ENCODE data around the gene HPCAL1. TPM values are rescaled to one million over a fixed set of nuclear protein-coding genes. Genes with fewer than 3 reads are reported as not detected.

HPCAL1 gene
- total and polyA plus RNA-seq, 2 donors (not counting 1 experiment from before 2014, with no cell fraction given): 60.3 to 65.1 TPM

DNA sequence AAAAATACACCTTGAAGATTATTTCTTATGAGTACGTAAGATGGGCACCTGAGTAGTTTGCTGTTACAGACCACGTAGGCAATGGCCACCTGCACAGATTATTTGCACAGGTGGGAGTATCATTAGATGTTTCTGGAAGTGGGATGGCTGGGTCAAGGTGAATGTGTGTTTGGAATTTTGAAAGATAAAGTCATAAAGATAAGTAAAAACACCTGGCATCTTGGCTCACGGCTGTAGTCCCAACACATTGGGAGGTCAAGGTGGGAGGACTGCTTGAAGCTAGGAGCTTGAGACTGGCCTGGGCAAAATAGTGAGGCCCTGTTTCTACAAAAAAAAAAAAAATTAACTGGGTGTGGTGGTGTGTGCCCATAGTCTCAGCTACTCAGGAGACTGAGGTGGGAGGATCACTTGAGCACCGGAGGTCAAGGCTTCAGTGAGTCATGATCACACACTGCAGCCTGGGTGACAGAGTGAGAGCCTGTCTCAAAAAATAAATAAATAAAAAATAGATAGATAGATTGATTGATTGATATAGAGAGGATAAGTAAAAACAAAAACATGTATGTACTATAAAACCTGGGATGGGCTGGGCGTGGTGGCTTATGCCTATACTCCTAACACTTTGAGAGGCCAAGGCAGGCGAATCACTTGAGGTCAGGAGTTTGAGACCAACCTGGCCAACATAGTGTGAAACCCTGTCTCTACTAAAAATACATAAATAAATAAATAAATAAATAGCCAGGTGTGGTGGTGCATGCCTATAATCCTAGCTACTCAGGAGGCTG lies 115.0 kb downstream of the HPCAL1 start:
- Mint-ChIP-seq H3K4me1 (peaks cover 28% of the 10 kb centered on the region), H3K9me3 (ENCODE audit: insufficient read depth) (no peaks in the 10 kb centered on the region), H3K4me3 (no peak overlapping the region), H3K27ac (no peak overlapping the region), H3K27me3 (no peaks in the 10 kb centered on the region)
- H3K27ac ChIP-seq (ENCODE audit: low read length in 2 of 2): no peak overlapping the region
- ChIA-PET POLR2A (interaction anchor here (0.6 kb wide), 1 partner anchor 39 kb away, joined by 14 read pairs; no protein-coding TSS in a partner anchor), CTCF (interaction anchor here (0.6 to 4.3 kb wide), 9 partner anchors 9 to 345 kb away, joined by 3 to 20 read pairs (median 6); no protein-coding TSS in a partner anchor)
- H4K20me1 ChIP-seq (ENCODE audit: control insufficient read depth, insufficient read depth, low read length, poor library complexity, severe bottlenecking): peaks cover 17% of the 10 kb centered on the region
- H3K9me3 ChIP-seq (ENCODE audit: control extremely low read depth in 1 of 3, control insufficient read depth in 2 of 3, insufficient read depth in 1 of 3, low read length in 2 of 3): peaks cover 0 to under 1% (median 0%) of the 10 kb centered on the region in 3 donors
- H3K79me2 ChIP-seq (ENCODE audit: control insufficient read depth, insufficient read depth, low read length): peaks cover 39% of the 10 kb centered on the region
- H3K36me3 ChIP-seq (replicated peaks in 1 of 2; ENCODE audit: control extremely low read depth in 1 of 2, control insufficient read depth in 1 of 2, extremely low read depth in 1 of 2, insufficient read depth in 2 of 2, low read length in 1 of 2): peaks cover 0 to 21% of the 10 kb centered on the region in 2 experiments
- no peak overlapping the region for H2AFZ ChIP-seq (ENCODE audit: insufficient read depth, low read depth, low read length, poor library complexity, severe bottlenecking)
- no peak overlapping the region for H3K4me3 ChIP-seq (ENCODE audit: control extremely low read depth in 1 of 5, extremely low read depth in 1 of 5, insufficient read depth in 1 of 5, low read depth in 2 of 5, low read length in 4 of 5)
- DNase-seq (no peak), ATAC-seq (ENCODE audit: low read depth) (no peak)
- peaks cover 11 to 35% of the 10 kb centered on the region in 2 donors for H3K4me1 ChIP-seq (ENCODE audit: control insufficient read depth in 2 of 2, insufficient read depth in 2 of 2, low read length in 2 of 2)
- intact Hi-C loops (cut with micrococcal nuclease): no loop called here
- H3K4me2 ChIP-seq (replicated peaks; ENCODE audit: low read depth, low read length, poor library complexity, severe bottlenecking): no peak overlapping the region
- 100% methylated on average over 2 of the region's 6 CpGs for WGBS (ENCODE audit: insufficient coverage)
- no peaks in the 10 kb centered on the region for H3K27me3 ChIP-seq (replicated peaks in 1 of 4; ENCODE audit: control extremely low read depth in 1 of 4, control insufficient read depth in 3 of 4, insufficient read depth in 4 of 4, low read length in 3 of 4)
- no peak overlapping the region for H3K9ac ChIP-seq (ENCODE audit: low read length)
- TF ChIP-seq, protein P1, sequence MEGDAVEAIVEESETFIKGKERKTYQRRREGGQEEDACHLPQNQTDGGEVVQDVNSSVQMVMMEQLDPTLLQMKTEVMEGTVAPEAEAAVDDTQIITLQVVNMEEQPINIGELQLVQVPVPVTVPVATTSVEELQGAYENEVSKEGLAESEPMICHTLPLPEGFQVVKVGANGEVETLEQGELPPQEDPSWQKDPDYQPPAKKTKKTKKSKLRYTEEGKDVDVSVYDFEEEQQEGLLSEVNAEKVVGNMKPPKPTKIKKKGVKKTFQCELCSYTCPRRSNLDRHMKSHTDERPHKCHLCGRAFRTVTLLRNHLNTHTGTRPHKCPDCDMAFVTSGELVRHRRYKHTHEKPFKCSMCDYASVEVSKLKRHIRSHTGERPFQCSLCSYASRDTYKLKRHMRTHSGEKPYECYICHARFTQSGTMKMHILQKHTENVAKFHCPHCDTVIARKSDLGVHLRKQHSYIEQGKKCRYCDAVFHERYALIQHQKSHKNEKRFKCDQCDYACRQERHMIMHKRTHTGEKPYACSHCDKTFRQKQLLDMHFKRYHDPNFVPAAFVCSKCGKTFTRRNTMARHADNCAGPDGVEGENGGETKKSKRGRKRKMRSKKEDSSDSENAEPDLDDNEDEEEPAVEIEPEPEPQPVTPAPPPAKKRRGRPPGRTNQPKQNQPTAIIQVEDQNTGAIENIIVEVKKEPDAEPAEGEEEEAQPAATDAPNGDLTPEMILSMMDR (IDR thresholded peaks at IDR 0.05): no peak
- no peak for TF ChIP-seq EZH2 (IDR thresholded peaks at IDR 0.05; ENCODE audit: borderline replicate concordance, insufficient read depth, low read depth, low read length, poor library complexity, severe bottlenecking)
